A549 (cell line): Measurements from ENCODE around the gene SMAD5. TPM values are rescaled to one million over a fixed set of nuclear protein-coding genes. Genes with fewer than 3 reads are reported as not detected.

Experiments
- ATAC-seq, 2 experiments: fragments of 200-7000 bp in 1 of 2; fragments of >200 bp in 1 of 2; cut with Nextera tagmentation in 1 of 2; cut with Tn5 transposase in 1 of 2; 3 replicates each; pipeline versions ENCODE4 v1.8.0 to v1.9.1; 2018 to 2020; ENCODE audit warnings: mild to moderate bottlenecking in 1 of 2, moderate library complexity in 1 of 2
- CTCF ChIA-PET: fragments of 300-600 bp; sonication (Branson Sonifier 250); formaldehyde crosslinking; extraction: SDS; loops from one replicate; lab custom pipeline; 2021; ENCODE audit warnings: antibody characterized with exemption, inconsistent platforms; lab: Yijun Ruan, JAX
- POLR2A ChIA-PET: fragments of 350-600 bp; formaldehyde crosslinking; extraction: SDS; loops from one replicate; lab custom pipeline; 2021; ENCODE audit warnings: antibody characterized with exemption, inconsistent platforms; lab: Yijun Ruan, JAX
- DNase-seq, 2 experiments: peaks; one replicate each; pipeline versions ENCODE4 v3.0.0 to v3.0.0-alpha.2; 2011 to 2016; ENCODE audit warnings: low read depth in 1 of 2, low spot score in 1 of 2
- FAIRE-seq: peaks from 2 replicates; lab custom pipeline; 2011; peaks lifted over from hg19 to GRCh38; lab: Jason Lieb, UNC
- H3K27ac ChIP-seq, 2 experiments: fragments of >200 bp; sonication (Bioruptor Twin); formaldehyde crosslinking; 3 replicates each; pipeline ENCODE4 v1.5.1; 2016 to 2017
- H3K4me1 ChIP-seq: fragments of >200 bp; sonication (Bioruptor Twin); formaldehyde crosslinking; 3 replicates; pipeline ENCODE4 v1.6.1; 2016
- H3K4me2 ChIP-seq: fragments of >200 bp; sonication (Bioruptor Twin); formaldehyde crosslinking; 3 replicates; pipeline ENCODE4 v1.6.1; 2016
- H3K4me3 ChIP-seq: fragments of >200 bp; sonication (Bioruptor Twin); formaldehyde crosslinking; 3 replicates; pipeline ENCODE4 v1.5.1; 2016
- H3K9me3 ChIP-seq: fragments of >200 bp; sonication (Bioruptor Twin); formaldehyde crosslinking; 3 replicates; pipeline ENCODE4 v1.6.1; 2016
- BHLHE40 ChIP-seq: IDR thresholded peaks from 2 replicates; pipeline ENCODE4 v1.6.1; 2012; ENCODE audit warnings: low read depth, low read length, inconsistent platforms
- CEBPB ChIP-seq, 2 experiments: fragments of >200 bp in 1 of 2; sonication (Bioruptor Twin) in 1 of 2; formaldehyde crosslinking in 1 of 2; IDR thresholded peaks; 2 replicates each; pipeline ENCODE4 v1.6.1; 2012 to 2016
- CTCF ChIP-seq: fragments of >200 bp; sonication (Bioruptor Twin); formaldehyde crosslinking; IDR thresholded peaks from 3 replicates; pipeline ENCODE4 v1.5.1; 2016
- E2F6 ChIP-seq: IDR thresholded peaks from 2 replicates; pipeline ENCODE4 v1.6.1; 2012; ENCODE audit warnings: low read depth, borderline replicate concordance
- EHMT2 ChIP-seq: fragments of 200-600 bp; sonication (generic); IDR thresholded peaks from 2 replicates; pipeline ENCODE4 v1.6.1; 2016; ENCODE audit warnings: antibody characterized with exemption, low read depth, mild to moderate bottlenecking, moderate library complexity
- EP300 ChIP-seq, 2 experiments: fragments of >200 bp; sonication (Bioruptor Twin); formaldehyde crosslinking; IDR thresholded peaks; 2 replicates in 1 of 2; 3 replicates in 1 of 2; pipeline ENCODE4 v1.6.1; 2016 to 2017
- ESRRA ChIP-seq: fragments of 150-350 bp; IDR thresholded peaks from 2 replicates; pipeline ENCODE4 v1.6.1; 2014; ENCODE audit warnings: mild to moderate bottlenecking, low read length, borderline replicate concordance
- GATA3 ChIP-seq: IDR thresholded peaks from 2 replicates; pipeline ENCODE4 v1.6.1; 2012; ENCODE audit warnings: borderline replicate concordance
- HMGXB4 ChIP-seq: fragments of 250-450 bp; sonication (Bioruptor Pico); IDR thresholded peaks from 2 replicates; pipeline ENCODE4 v1.5.0; 2021; ENCODE audit warnings: mild to moderate bottlenecking, moderate library complexity, borderline replicate concordance
- HOXA7 ChIP-seq: fragments of 250-450 bp; sonication (Bioruptor Pico); IDR thresholded peaks from 2 replicates; pipeline ENCODE4 v1.5.0; 2020; ENCODE audit warnings: mild to moderate bottlenecking, moderate library complexity
- HOXB5 ChIP-seq: fragments of 250-450 bp; sonication (Bioruptor Pico); IDR thresholded peaks from 2 replicates; pipeline ENCODE4 v1.5.0; 2020; ENCODE audit warnings: mild to moderate bottlenecking, moderate library complexity
- JUN ChIP-seq, 2 experiments: fragments of >200 bp; sonication (Bioruptor Twin); formaldehyde crosslinking; IDR thresholded peaks; 2 replicates in 1 of 2; 3 replicates in 1 of 2; pipeline ENCODE4 v1.6.1; 2016 to 2017
- KDM1A ChIP-seq: fragments of 200-600 bp; sonication (generic); IDR thresholded peaks from 2 replicates; pipeline ENCODE4 v1.6.1; 2016; ENCODE audit warnings: low read depth, mild to moderate bottlenecking
- KDM5A ChIP-seq: fragments of 200-600 bp; sonication (generic); IDR thresholded peaks from 2 replicates; pipeline ENCODE4 v1.6.1; 2016; ENCODE audit warnings: antibody characterized with exemption, mild to moderate bottlenecking
- MAFK ChIP-seq: fragments of 450-650 bp; IDR thresholded peaks from 2 replicates; pipeline ENCODE4 v1.6.1; 2014; ENCODE audit not compliant: partially characterized antibody
- MAX ChIP-seq: IDR thresholded peaks from 2 replicates; pipeline ENCODE4 v1.6.1; 2012
- NPAS2 ChIP-seq: fragments of 250-450 bp; sonication (Bioruptor Pico); IDR thresholded peaks from 2 replicates; pipeline ENCODE4 v1.8.0; 2022; ENCODE audit warnings: mild to moderate bottlenecking, moderate library complexity, borderline replicate concordance
- NR3C1 ChIP-seq: fragments of >200 bp; sonication (Bioruptor Twin); formaldehyde crosslinking; IDR thresholded peaks from 3 replicates; pipeline ENCODE4 v1.6.1; 2017
- POLR2A ChIP-seq: IDR thresholded peaks from 2 replicates; pipeline ENCODE4 v1.6.1; 2012; ENCODE audit warnings: mild to moderate bottlenecking, low read length
- POLR2AphosphoS2 ChIP-seq: conservative IDR thresholded peaks from 2 replicates; pipeline ENCODE4 v1.6.1; 2012; ENCODE audit warnings: low read length, improper control_type of control experiment, inconsistent platforms
- SMC3 ChIP-seq: fragments of >200 bp; sonication (Bioruptor Twin); formaldehyde crosslinking; IDR thresholded peaks from 3 replicates; pipeline ENCODE4 v1.6.1; 2018; ENCODE audit warnings: inconsistent platforms
- SREBF2 ChIP-seq: fragments of 450-650 bp; IDR thresholded peaks from 2 replicates; pipeline ENCODE4 v1.6.1; 2014; ENCODE audit warnings: mild to moderate bottlenecking, moderate library complexity
- TFCP2L1 ChIP-seq: fragments of 250-450 bp; sonication (Bioruptor Pico); IDR thresholded peaks from 2 replicates; pipeline ENCODE4 v1.5.0; 2021; ENCODE audit warnings: mild to moderate bottlenecking
- USF2 ChIP-seq: fragments of 450-650 bp; IDR thresholded peaks from 2 replicates; pipeline ENCODE4 v1.6.1; 2014; ENCODE audit warnings: antibody characterized with exemption
- ZNF302 ChIP-seq: fragments of 250-450 bp; sonication (Bioruptor Pico); IDR thresholded peaks from 2 replicates; pipeline ENCODE4 v1.9.0; 2021; ENCODE audit warnings: inconsistent platforms, mild to moderate bottlenecking, moderate library complexity
- ZSCAN20 ChIP-seq: fragments of 250-450 bp; sonication (Bioruptor Pico); IDR thresholded peaks from 2 replicates; pipeline ENCODE4 v1.8.0; 2022; ENCODE audit warnings: mild to moderate bottlenecking, moderate library complexity
- WGBS: methylation state at CpG from one replicate; pipeline ENCODE4 v1.1.6; 2017; ENCODE audit errors: missing lambda C conversion rate; 5-methylcytosine and 5-hydroxymethylcytosine counted together
- polyA plus RNA-seq, 4 experiments: library from polyadenylated mRNA; depleted of rRNA in 3 of 4; stranded (reverse); fragments of >200 nt; fragmentation: RNase III in 1 of 4; extraction: RNeasy Plus Mini Kit Qiagen cat#74134 plus additional on column Dnase treatment in 1 of 4; gene quantifications; 2 replicates in 3 of 4; 3 replicates in 1 of 4; pipeline ENCODE4 v1.2.3, GENCODE V29; 2011 to 2017

Gene SMAD5
- polyA plus RNA-seq, 2 of the 4 experiments (the other 2 are of a cell fraction), result 17.1 to 101 TPM

- FAIRE-seq, result no peak
- ATAC-seq, result no peak
- Histone ChIP-seq H3K4me1 (no peaks in the 10 kb centered on the region), H3K9me3 (no peaks in the 10 kb centered on the region), H3K4me2 (no peak overlapping the region), H3K27ac (no peak overlapping the region), H3K4me3 (no peak overlapping the region)
- ChIA-PET POLR2A (no interaction called here), CTCF (interaction anchor here (1.5 kb wide), 1 partner anchor 28 kb away, joined by 3 read pairs; no protein-coding TSS in a partner anchor)
- DNase-seq, result no peak
- WGBS, result 96% methylated on average over 44 of the region's 44 CpGs
- TF ChIP-seq KDM1A (no peak), GATA3 (no peak), E2F6 (no peak), HMGXB4 (CRISPR knock-in tag) (no peak), TFCP2L1 (CRISPR knock-in tag) (no peak), NR3C1 (no peak), SMC3 (no peak)
These were observed 58.8 kb downstream of the SMAD5 start for GRCh38 chr5:136191304-136192014.

GRCh38 chr5:136192015-136192525, 59.4 kb downstream of the SMAD5 start:
- Histone ChIP-seq H3K9me3 (no peaks in the 10 kb centered on the region), H3K4me3 (no peak overlapping the region), H3K4me1 (no peaks in the 10 kb centered on the region), H3K27ac (no peak overlapping the region)
- ChIA-PET POLR2A (no interaction called here), CTCF (interaction anchor here (1.5 to 3.8 kb wide), 2 partner anchors 20 to 29 kb away, joined by 3 to 16 read pairs; no protein-coding TSS in a partner anchor)
- DNase-seq (no peak), FAIRE-seq (no peak)
- TF ChIP-seq EHMT2 (no peak), POLR2A (no peak), EP300 (IDR thresholded peaks at IDR 0.05) (no peak), BHLHE40 (no peak)
- TF ChIP-seq, all 56 proteins: peak for 0
- no peak overlapping the region for H3K4me2 ChIP-seq
- no peak for ATAC-seq
- 98% methylated on average over 47 of the region's 56 CpGs for WGBS

GRCh38 chr5:136192526-136193321, 60.1 kb downstream of the SMAD5 start, which contains the start of gene SMIM32:
Gene SMIM32 (minus strand): TSS chr5:136193162. CDS start chr5:136192524, 638 bp downstream.
- FAIRE-seq, result no peak
- no peak within 1 kb of the TSS for H3K27ac ChIP-seq
- WGBS, result 95% methylated on average over 72 of the region's 81 CpGs
- CTCF ChIA-PET, result interaction anchor here (0.7 to 3.8 kb wide), 3 partner anchors 8 to 24 kb away, joined by 3 to 16 read pairs (median 3); no protein-coding TSS in a partner anchor
- DNase-seq, result no peak
- H3K4me2 ChIP-seq, result no peak within 1 kb of the TSS
- no peak within 1 kb of the TSS for H3K4me3 ChIP-seq
- no peaks in the 10 kb centered on the region for H3K4me1 ChIP-seq
- ATAC-seq, result no peak
- no peaks in the 10 kb centered on the region for H3K9me3 ChIP-seq
- TF ChIP-seq HOXB5 (CRISPR knock-in tag), result no peak
- no peak for TF ChIP-seq USF2
- no peak for TF ChIP-seq ZSCAN20 (CRISPR knock-in tag)
- no peak for TF ChIP-seq KDM1A
- no peak for TF ChIP-seq POLR2A
- TF ChIP-seq CTCF, result no peak
- no peak for TF ChIP-seq CEBPB (IDR thresholded peaks at IDR 0.05)
- TF ChIP-seq POLR2AphosphoS2, result no peak
- TF ChIP-seq NPAS2 (CRISPR knock-in tag), result no peak
- TF ChIP-seq TFCP2L1 (CRISPR knock-in tag), result no peak
- TF ChIP-seq HOXA7 (CRISPR knock-in tag), result no peak
- TF ChIP-seq ESRRA, result no peak
- no peak for TF ChIP-seq MAX
- TF ChIP-seq MAFK, result no peak
- TF ChIP-seq SREBF2, result no peak
- TF ChIP-seq KDM5A, result no peak
- TF ChIP-seq ZNF302, result no peak
- no peak for TF ChIP-seq EP300 (IDR thresholded peaks at IDR 0.05)
- TF ChIP-seq JUN (IDR thresholded peaks at IDR 0.05), result no peak
- POLR2A ChIA-PET, result no interaction called here
